NOMO-1 (cell line): ENCODE measurements around the gene TIMM13.
"Not testable (repeated sequence)": the region's sequence is repeated elsewhere in the genome, so short reads cannot be mapped to it uniquely, and the experiment has no call there.

ENCODE experiments used
- DNase-seq, 2 experiments: peaks; one replicate each; lab custom pipeline; 2025; ENCODE audit not compliant: unreplicated experiment in 2 of 2; lab: John Stamatoyannopoulos, UW

The TIMM13 gene

GRCh38 chr19:2427429-2428320 lies at the start of gene TIMM13:
TSS of gene TIMM13 (minus strand) at chr19:2427586. CDS start at chr19:2427533, 53 bp downstream.
- DNase-seq = peak; percentile 90 to 94

- DNase-seq = peak in 1 of 2 experiments; percentile 57
Observed at GRCh38 chr19:2476451-2477140, 49.2 kb upstream of the TIMM13 start.

GRCh38 chr19:2475702-2476450 lies 48.5 kb upstream of the TIMM13 start, which contains the start of gene GADD45B:
TSS of gene GADD45B (plus strand) at chr19:2476127. CDS start at chr19:2476359, 232 bp downstream.
- peak; percentile 96 to 98 for DNase-seq

- peak; percentile 53 to 57 for DNase-seq
Observed at GRCh38 chr19:2475018-2475701, 47.8 kb upstream of the TIMM13 start.

- peak; percentile 85 for DNase-seq
Observed at GRCh38 chr19:2474232-2475017, 47.0 kb upstream of the TIMM13 start.

GRCh38 chr19:2469915-2470200 lies 42.5 kb upstream of the TIMM13 start:
- DNase-seq = not testable (repeated sequence)

GRCh38 chr19:2469102-2469914 lies 41.9 kb upstream of the TIMM13 start:
- DNase-seq = no peak

GRCh38 chr19:2468596-2468995 lies 41.2 kb upstream of the TIMM13 start:
- DNase-seq = no peak

GRCh38 chr19:2464389-2464788 lies 37.0 kb upstream of the TIMM13 start:
- DNase-seq = no peak

- not testable (repeated sequence) for DNase-seq
Observed at GRCh38 chr19:2463694-2464093, 36.3 kb upstream of the TIMM13 start.

GRCh38 chr19:2462635-2463421 lies 35.4 kb upstream of the TIMM13 start:
- no peak for DNase-seq

GRCh38 chr19:2461751-2462634 lies 34.6 kb upstream of the TIMM13 start:
- peak; percentile 26 to 68 for DNase-seq

GRCh38 chr19:2460245-2460644 lies 32.9 kb upstream of the TIMM13 start:
- no peak for DNase-seq

- not testable (repeated sequence) for DNase-seq
Observed at GRCh38 chr19:2458776-2459175, 31.4 kb upstream of the TIMM13 start.

GRCh38 chr19:2458054-2458453 lies 30.7 kb upstream of the TIMM13 start:
- DNase-seq = no peak

- no peak for DNase-seq
Observed at GRCh38 chr19:2457394-2458037, 30.1 kb upstream of the TIMM13 start.
